ENCODE results near the gene KCNK1.

KCNK1 gene

DNA sequence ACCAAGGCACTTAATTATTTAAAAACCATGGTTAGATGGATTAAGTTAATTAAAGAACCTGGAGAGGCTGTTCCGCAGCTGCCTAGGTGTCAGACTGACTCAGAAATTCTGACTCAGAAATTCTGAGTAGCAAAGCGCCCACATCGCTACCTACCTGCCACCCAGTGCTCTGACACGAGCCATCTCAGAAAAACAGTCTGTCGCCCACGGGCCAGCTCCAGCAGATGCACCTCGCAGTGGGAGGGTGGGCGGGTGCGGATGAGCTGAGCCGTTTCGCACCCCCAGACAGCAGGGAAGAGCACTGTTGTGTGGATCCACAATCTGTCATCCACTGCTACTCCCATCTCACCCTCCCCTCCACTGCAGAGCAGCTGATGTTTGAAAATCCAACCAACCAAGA lies 13.5 kb downstream of the KCNK1 start:
- no peak overlapping the region for H3K4me3 ChIP-seq (ENCODE audit: low read depth, low read length)
- TF ChIP-seq, protein P1, sequence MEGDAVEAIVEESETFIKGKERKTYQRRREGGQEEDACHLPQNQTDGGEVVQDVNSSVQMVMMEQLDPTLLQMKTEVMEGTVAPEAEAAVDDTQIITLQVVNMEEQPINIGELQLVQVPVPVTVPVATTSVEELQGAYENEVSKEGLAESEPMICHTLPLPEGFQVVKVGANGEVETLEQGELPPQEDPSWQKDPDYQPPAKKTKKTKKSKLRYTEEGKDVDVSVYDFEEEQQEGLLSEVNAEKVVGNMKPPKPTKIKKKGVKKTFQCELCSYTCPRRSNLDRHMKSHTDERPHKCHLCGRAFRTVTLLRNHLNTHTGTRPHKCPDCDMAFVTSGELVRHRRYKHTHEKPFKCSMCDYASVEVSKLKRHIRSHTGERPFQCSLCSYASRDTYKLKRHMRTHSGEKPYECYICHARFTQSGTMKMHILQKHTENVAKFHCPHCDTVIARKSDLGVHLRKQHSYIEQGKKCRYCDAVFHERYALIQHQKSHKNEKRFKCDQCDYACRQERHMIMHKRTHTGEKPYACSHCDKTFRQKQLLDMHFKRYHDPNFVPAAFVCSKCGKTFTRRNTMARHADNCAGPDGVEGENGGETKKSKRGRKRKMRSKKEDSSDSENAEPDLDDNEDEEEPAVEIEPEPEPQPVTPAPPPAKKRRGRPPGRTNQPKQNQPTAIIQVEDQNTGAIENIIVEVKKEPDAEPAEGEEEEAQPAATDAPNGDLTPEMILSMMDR (IDR thresholded peaks at IDR 0.05; ENCODE audit: low read depth, low read length), result no peak

DNA sequence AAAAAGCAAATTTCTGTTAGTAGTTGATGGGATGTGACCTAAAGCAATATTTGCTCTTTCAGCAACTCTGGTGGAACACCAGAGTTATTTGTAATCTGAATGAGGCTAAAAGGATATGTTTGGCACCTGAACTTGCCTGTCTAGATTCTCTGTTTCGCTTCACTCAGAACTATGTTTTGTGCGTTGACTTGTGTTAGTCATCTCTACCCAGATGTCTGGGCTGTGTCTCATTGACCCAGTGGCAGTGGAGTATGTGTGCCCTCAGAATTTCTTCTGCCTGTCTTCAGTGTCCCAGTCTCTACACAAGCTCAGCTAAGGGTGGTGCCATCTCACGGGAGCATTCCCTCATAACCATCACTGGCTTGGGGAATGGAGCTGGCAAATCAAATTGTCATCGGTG lies 13.9 kb downstream of the KCNK1 start:
- TF ChIP-seq, protein P1 (IDR thresholded peaks at IDR 0.05; ENCODE audit: low read depth, low read length), result no peak
- no peak overlapping the region for H3K4me3 ChIP-seq (ENCODE audit: low read depth, low read length)

DNA sequence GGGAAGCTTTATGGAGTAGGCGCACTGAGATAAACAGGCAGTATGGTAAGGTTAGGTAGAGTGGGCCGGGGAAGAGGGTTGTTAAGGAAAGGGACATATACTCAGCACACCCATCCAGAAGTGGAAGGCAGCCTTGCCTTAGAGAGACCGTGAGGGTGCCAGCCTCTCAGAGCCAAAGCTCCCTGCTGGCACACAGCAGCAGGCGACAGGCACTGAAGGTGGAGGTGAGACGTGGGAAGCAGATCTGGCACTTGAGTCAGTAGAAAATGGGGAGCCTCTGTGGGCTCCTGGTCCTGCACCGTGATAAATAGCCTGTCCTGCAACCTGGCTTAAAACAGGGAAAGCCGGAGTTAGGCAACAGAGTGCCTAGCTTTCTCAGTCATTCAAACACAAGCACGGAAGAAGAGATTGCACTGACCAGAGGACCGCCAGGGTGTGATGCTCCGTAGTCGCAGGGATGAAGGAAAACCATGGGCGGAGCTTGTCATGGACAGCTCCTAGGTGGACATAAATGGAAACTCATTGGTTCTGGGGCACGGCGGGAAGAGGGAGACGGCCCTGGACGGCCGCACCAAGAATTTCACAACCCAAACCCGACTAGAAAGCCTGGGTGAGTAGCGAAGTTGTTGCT lies 15.5 kb downstream of the KCNK1 start:
- TF ChIP-seq, protein P1 (IDR thresholded peaks at IDR 0.05; ENCODE audit: low read depth, low read length), result no peak
- H3K4me3 ChIP-seq (ENCODE audit: low read depth, low read length), result no peak overlapping the region

DNA sequence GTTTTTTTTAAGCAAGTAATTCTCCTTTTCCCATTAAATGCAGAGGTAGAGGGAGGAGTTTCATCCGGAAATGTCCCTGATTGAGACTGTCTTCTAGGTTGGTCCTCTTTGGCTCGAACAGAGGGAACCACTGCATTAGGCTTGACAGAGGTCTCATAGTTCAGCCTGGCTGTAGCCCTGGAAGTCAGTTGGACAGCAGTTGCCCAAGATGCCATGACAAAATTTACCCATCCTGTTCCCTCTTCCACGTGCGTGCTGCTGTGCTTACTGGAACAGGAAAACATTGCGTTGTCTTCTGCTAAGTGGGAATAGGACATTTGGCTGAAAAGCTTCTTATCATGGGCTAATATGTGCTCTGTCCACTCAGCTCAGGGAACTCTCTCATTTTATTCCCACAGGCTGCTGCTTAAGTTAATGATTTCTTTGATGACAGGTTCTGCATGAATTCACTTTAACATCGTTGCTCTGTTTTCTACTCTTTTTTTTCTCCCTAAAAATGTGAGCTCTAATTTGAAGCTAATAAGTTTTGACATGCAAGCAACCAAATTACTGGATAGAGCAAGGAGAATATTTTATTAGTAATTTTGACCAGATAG lies 18.0 kb downstream of the KCNK1 start:
- TF ChIP-seq, protein P1 (IDR thresholded peaks at IDR 0.05; ENCODE audit: low read depth, low read length), result no peak
- no peak overlapping the region for H3K4me3 ChIP-seq (ENCODE audit: low read depth, low read length)

DNA sequence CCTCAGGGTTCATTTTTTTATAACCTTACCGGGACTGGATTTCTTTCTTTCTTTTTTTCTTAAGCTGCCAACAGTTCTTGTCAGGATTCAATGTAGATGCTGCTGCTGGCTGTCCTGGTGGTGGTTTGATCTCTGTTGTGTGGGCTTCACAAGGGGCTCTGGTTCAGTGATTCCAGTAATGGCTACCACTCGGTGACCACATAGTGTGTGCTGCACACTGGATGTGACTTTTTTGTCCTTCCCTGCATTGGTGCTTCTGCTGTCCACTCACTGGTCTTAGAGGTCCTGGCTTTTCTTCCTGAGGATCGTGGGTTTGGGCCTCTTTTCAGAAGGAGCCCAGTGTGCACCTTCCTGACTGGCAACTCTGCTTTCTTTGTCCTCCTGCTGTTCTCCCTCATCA lies 18.5 kb downstream of the KCNK1 start:
- TF ChIP-seq, protein P1 (IDR thresholded peaks at IDR 0.05; ENCODE audit: low read depth, low read length), result no peak
- H3K4me3 ChIP-seq (ENCODE audit: low read depth, low read length), result no peak overlapping the region

DNA sequence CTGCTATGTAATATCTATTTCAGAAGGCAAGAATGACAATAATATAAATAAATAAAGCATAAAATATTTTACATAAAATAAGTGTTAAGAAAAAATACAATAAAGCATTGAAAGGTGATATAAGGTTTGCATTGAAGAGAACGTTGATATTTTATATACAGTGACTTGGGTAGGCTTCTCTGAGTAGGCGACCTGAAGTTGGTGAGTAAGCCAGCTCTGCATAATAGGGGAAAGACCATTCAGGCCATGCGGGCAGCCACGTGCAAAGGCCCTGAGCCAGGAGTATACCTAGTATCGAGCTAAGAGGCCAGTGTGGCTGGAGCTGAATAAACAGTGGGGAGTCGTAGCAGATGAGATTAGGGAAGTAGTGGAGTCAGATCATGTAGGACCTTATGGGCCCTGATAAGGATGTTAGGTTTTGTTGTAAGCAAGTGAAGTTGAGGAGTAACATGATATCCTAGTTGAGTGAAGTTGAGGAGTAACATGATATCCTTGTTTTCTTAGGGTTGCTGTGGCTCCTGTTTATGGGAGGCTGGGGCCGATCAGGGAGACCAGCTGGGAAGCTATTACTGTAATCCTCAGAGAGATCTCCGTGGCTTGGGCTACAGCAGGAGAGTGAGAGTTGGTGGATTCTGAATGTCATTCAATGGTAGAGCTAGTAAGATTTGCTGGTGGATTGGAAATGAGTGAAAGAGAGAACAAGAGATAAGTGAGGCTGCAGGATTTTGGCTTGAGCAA lies 22.0 kb downstream of the KCNK1 start:
- no peak overlapping the region for H3K4me3 ChIP-seq (ENCODE audit: low read depth, low read length)
- TF ChIP-seq, protein P1 (IDR thresholded peaks at IDR 0.05; ENCODE audit: low read depth, low read length), result no peak

DNA sequence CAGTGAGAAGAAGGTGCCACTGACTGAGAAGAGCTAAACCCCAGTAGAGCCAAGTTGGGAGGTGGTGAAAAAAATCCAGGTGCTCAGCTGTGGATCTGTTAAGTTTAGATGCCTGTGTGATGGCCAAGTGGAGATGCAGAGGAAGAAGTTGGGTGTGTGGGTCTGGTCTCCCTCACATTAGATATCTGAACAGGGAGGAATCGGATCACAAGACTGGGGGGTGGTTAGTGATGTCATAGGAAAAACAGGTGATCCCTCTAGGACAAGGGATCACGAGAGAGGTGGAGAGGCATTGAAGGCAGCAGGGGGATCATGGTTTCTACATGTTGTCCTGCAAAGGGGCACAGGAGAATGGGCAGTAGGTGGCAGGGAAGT lies 22.6 kb downstream of the KCNK1 start:
- no peak overlapping the region for H3K4me3 ChIP-seq (ENCODE audit: low read depth, low read length)
- TF ChIP-seq, protein P1 (IDR thresholded peaks at IDR 0.05; ENCODE audit: low read depth, low read length), result no peak
